Uterus (tissue), 4 donors: ENCODE results near the gene ZBTB2. TPM values are rescaled to one million over a fixed set of nuclear protein-coding genes. Genes with fewer than 3 reads are reported as not detected.

Experiments
- DNase-seq, 2 donors: peaks; one replicate each; pipeline ENCODE4 v3.0.0-alpha.2; 2019 to 2020
- H3K27ac ChIP-seq, 2 donors: fragments of 200-600 bp; sonication (generic); 1 replicate in 1 of 2; 2 replicates in 1 of 2; pipeline ENCODE4 v1.5.1; 2016 to 2018
- H3K27me3 ChIP-seq, 2 donors: fragments of 200-600 bp; sonication (generic); one replicate each; pipeline ENCODE4 v1.5.1; 2018 to 2019; ENCODE audit warnings: control low read depth in 1 of 2
- H3K36me3 ChIP-seq, 2 donors: fragments of 200-600 bp; sonication (generic); one replicate each; pipeline ENCODE4 v1.5.1; 2019; ENCODE audit warnings: control low read depth in 1 of 2
- H3K4me1 ChIP-seq, 2 donors: fragments of 200-600 bp; sonication (generic); one replicate each; pipeline ENCODE4 v1.5.1; 2018 to 2019; ENCODE audit warnings: control low read depth in 1 of 2
- H3K4me3 ChIP-seq, 2 donors: fragments of 200-600 bp; sonication (generic); 1 replicate in 1 of 2; 2 replicates in 1 of 2; pipeline ENCODE4 v1.5.1; 2018 to 2019; ENCODE audit warnings: mild to moderate bottlenecking in 1 of 2
- H3K9me3 ChIP-seq, 2 donors: fragments of 200-600 bp; sonication (generic); one replicate each; pipeline ENCODE4 v1.5.1; 2019; ENCODE audit warnings: control low read depth in 1 of 2
- POLR2A ChIP-seq, 2 donors: fragments of 450-650 bp; IDR thresholded peaks; one replicate each; pipeline ENCODE4 v1.6.1; 2016; ENCODE audit warnings: antibody characterized with exemption in 2 of 2, mild to moderate bottlenecking in 1 of 2, moderate library complexity in 1 of 2
- intact Hi-C: fragments of 100-400 bp; cut with DNase I; formaldehyde crosslinking; loops from one replicate; pipeline ENCODE4 v1.15.1; 2023; ENCODE audit warnings: low total_unique reads
- total RNA-seq, 4 donors: library from RNA; depleted of rRNA in 3 of 4; stranded (reverse); fragments of >200 nt in 3 of 4; gene quantifications; one replicate each; pipeline versions ENCODE4 v1.1.0 to v1.2.4, GENCODE V29; 2014 to 2023
- TF ChIP-seq, protein P1 (sequence below), 4 experiments: fragments of 200-600 bp in 2 of 4; fragments of 450-650 bp in 2 of 4; sonication (generic) in 2 of 4; IDR thresholded peaks; one replicate each; pipeline ENCODE4 v1.5.1; 2016 to 2019; ENCODE audit warnings: antibody characterized with exemption in 4 of 4, mild to moderate bottlenecking in 2 of 4, moderate library complexity in 1 of 4
- donor health status: DM: yes; HTN: yes; CAD: no.

Gene ZBTB2
- total RNA-seq, result 10 to 100 TPM in 1 of 4 donors, 1 to 10 TPM in 3; 3.6 to 17.5 (median 6.8) TPM

GRCh38 chr6:151391471-151392413, at the start of gene ZBTB2:
ZBTB2 (minus strand) TSS chr6:151391559; CDS start chr6:151373637, 17,922 bp downstream.
- Histone ChIP-seq H3K4me3 (peak within 1 kb of the TSS; percentile 89 to 93), H3K4me1 (peaks cover 7 to 10% of the 10 kb centered on the region in 2 donors), H3K36me3 (no peaks in the 10 kb centered on the region), H3K27ac (peak within 1 kb of the TSS; percentile 99), H3K27me3 (no peaks in the 10 kb centered on the region), H3K9me3 (no peaks in the 10 kb centered on the region)
- peak; percentile 68 to 76 for DNase-seq
- intact Hi-C loops, result loop anchor here (10.0 kb wide), 1 partner anchor 63 kb away; the partner anchor contains the start of gene RMND1
- TF ChIP-seq, protein P1, sequence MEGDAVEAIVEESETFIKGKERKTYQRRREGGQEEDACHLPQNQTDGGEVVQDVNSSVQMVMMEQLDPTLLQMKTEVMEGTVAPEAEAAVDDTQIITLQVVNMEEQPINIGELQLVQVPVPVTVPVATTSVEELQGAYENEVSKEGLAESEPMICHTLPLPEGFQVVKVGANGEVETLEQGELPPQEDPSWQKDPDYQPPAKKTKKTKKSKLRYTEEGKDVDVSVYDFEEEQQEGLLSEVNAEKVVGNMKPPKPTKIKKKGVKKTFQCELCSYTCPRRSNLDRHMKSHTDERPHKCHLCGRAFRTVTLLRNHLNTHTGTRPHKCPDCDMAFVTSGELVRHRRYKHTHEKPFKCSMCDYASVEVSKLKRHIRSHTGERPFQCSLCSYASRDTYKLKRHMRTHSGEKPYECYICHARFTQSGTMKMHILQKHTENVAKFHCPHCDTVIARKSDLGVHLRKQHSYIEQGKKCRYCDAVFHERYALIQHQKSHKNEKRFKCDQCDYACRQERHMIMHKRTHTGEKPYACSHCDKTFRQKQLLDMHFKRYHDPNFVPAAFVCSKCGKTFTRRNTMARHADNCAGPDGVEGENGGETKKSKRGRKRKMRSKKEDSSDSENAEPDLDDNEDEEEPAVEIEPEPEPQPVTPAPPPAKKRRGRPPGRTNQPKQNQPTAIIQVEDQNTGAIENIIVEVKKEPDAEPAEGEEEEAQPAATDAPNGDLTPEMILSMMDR (IDR thresholded peaks at IDR 0.05), result no peak
- peak in 1 of 2 donors; percentile 32 for TF ChIP-seq POLR2A (IDR thresholded peaks at IDR 0.05)

GRCh38 chr6:151440930-151441329, 49.6 kb upstream of the ZBTB2 start:
- no peak overlapping the region for H3K4me3 ChIP-seq
- intact Hi-C loops, result no loop called here
- H3K36me3 ChIP-seq, result no peaks in the 10 kb centered on the region
- H3K4me1 ChIP-seq, result peaks cover 4 to 7% of the 10 kb centered on the region in 2 donors
- H3K9me3 ChIP-seq, result no peaks in the 10 kb centered on the region
- no peak for DNase-seq
- TF ChIP-seq POLR2A (IDR thresholded peaks at IDR 0.05), result no peak
- TF ChIP-seq, protein P1 (IDR thresholded peaks at IDR 0.05), result peak; percentile 49 to 72 (median 52)
- H3K27ac ChIP-seq, result peak overlapping the region; percentile 31 to 63
- no peaks in the 10 kb centered on the region for H3K27me3 ChIP-seq

DNA sequence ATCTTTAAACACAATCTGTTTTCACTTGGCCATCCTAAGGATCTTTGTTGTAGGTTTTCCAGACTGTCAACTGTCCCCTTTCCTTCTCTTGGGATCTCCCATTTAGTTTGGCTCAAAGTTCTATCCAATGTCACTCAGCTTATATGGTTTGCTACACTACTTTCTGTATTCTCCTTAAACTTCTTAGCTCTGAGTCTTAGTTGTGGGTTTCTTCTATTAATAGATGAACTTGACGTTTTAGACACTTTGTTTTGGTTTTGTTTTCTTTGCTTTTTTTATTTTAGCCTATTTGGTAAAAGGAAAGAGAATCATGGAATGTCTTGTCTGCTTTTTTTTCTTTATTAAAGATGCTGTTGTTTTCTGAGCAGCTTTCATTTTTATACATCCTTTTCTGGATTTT, 49.1 kb upstream of the ZBTB2 start:
- Histone ChIP-seq H3K9me3 (no peaks in the 10 kb centered on the region), H3K4me3 (no peak overlapping the region), H3K36me3 (no peaks in the 10 kb centered on the region), H3K4me1 (peaks cover 0 to 3% of the 10 kb centered on the region in 2 donors), H3K27me3 (no peaks in the 10 kb centered on the region), H3K27ac (peak overlapping the region; percentile 31 to 63)
- TF ChIP-seq POLR2A (IDR thresholded peaks at IDR 0.05), result no peak
- TF ChIP-seq, protein P1 (IDR thresholded peaks at IDR 0.05), result no peak
- DNase-seq, result no peak
- intact Hi-C loops, result no loop called here

- H3K4me1 ChIP-seq, result no peaks in the 10 kb centered on the region
- H3K9me3 ChIP-seq, result no peaks in the 10 kb centered on the region
- intact Hi-C loops, result no loop called here
- H3K4me3 ChIP-seq, result no peak overlapping the region
- H3K27ac ChIP-seq, result peak overlapping the region in 1 of 2 donors; percentile 6
- no peaks in the 10 kb centered on the region for H3K27me3 ChIP-seq
- no peaks in the 10 kb centered on the region for H3K36me3 ChIP-seq
- no peak for TF ChIP-seq POLR2A (IDR thresholded peaks at IDR 0.05)
- TF ChIP-seq, protein P1 (IDR thresholded peaks at IDR 0.05), result no peak
- no peak for DNase-seq
Measured at GRCh38 chr6:151437401-151437800, 46.0 kb upstream of the ZBTB2 start.

- TF ChIP-seq, protein P1 (IDR thresholded peaks at IDR 0.05), result no peak
- no peak for TF ChIP-seq POLR2A (IDR thresholded peaks at IDR 0.05)
- H3K4me3 ChIP-seq, result no peak overlapping the region
- H3K9me3 ChIP-seq, result no peaks in the 10 kb centered on the region
- no peaks in the 10 kb centered on the region for H3K4me1 ChIP-seq
- intact Hi-C loops, result no loop called here
- H3K36me3 ChIP-seq, result no peaks in the 10 kb centered on the region
- H3K27ac ChIP-seq, result peak overlapping the region in 1 of 2 donors; percentile 27
- DNase-seq, result no peak
- H3K27me3 ChIP-seq, result no peaks in the 10 kb centered on the region
Measured at GRCh38 chr6:151436802-151437201, 45.4 kb upstream of the ZBTB2 start.
